Common myeloid progenitor, CD34-positive (primary cell): ENCODE measurements around the gene HSPA4.

Experiments
- CTCF ChIA-PET: fragments of 350-600 bp; sonication (Branson Sonifier 250); formaldehyde crosslinking; loops from one replicate; lab custom pipeline; 2021; ENCODE audit warnings: antibody characterized with exemption; lab: Charles Lee
- POLR2A ChIA-PET: fragments of 350-600 bp; sonication (Branson Sonifier 250); formaldehyde crosslinking; loops from one replicate; lab custom pipeline; 2021; ENCODE audit warnings: antibody characterized with exemption; lab: Charles Lee
- DNase-seq, 3 donors: peaks; one replicate each; pipeline versions ENCODE4 v3.0.0 to v3.0.0-alpha.2; 2013
- H3K27ac ChIP-seq, 2 experiments: 1 replicate in 1 of 2; 2 replicates in 1 of 2; pipeline ENCODE4 v1.7.0; 2013; ENCODE audit warnings: inconsistent platforms in 2 of 2, low read length in 2 of 2, mild to moderate bottlenecking in 2 of 2, low read depth in 1 of 2, moderate library complexity in 1 of 2; ENCODE audit not compliant: severe bottlenecking in 2 of 2, insufficient read depth in 1 of 2, poor library complexity in 1 of 2
- H3K27me3 ChIP-seq, 5 experiments: replicated peaks in 2 of 5; 1 replicate in 3 of 5; 2 replicates in 2 of 5; pipeline versions ENCODE4 v1.6.1 to v1.7.0; 2013; ENCODE audit warnings: low read length in 4 of 5, mild to moderate bottlenecking in 2 of 5, moderate library complexity in 2 of 5, inconsistent platforms in 1 of 5; ENCODE audit not compliant: insufficient read depth in 5 of 5, control insufficient read depth in 4 of 5
- H3K36me3 ChIP-seq, 4 experiments: 1 replicate in 2 of 4; 2 replicates in 2 of 4; pipeline versions ENCODE4 v1.6.1 to v1.7.0; 2013; ENCODE audit warnings: low read length in 3 of 4, control low read depth in 1 of 4, mild to moderate bottlenecking in 1 of 4; ENCODE audit not compliant: control insufficient read depth in 4 of 4, insufficient read depth in 4 of 4
- H3K4me1 ChIP-seq, 4 experiments: 1 replicate in 3 of 4; 2 replicates in 1 of 4; pipeline versions ENCODE4 v1.6.1 to v1.7.1; 2013; ENCODE audit warnings: low read length in 3 of 4, mild to moderate bottlenecking in 3 of 4, control low read depth in 1 of 4, inconsistent platforms in 1 of 4, moderate library complexity in 1 of 4; ENCODE audit not compliant: control insufficient read depth in 4 of 4, insufficient read depth in 4 of 4; ENCODE audit errors: control extremely low read depth in 1 of 4
- H3K4me3 ChIP-seq, 7 experiments: 1 replicate in 4 of 7; 2 replicates in 3 of 7; pipeline versions ENCODE4 v1.5.1 to v1.7.0; 2013; ENCODE audit warnings: mild to moderate bottlenecking in 7 of 7, low read length in 6 of 7, moderate library complexity in 6 of 7, inconsistent platforms in 2 of 7, low read depth in 2 of 7, control low read depth in 1 of 7; ENCODE audit not compliant: insufficient read depth in 4 of 7, control insufficient read depth in 1 of 7; ENCODE audit errors: extremely low read depth in 1 of 7
- H3K9me3 ChIP-seq, 5 experiments: 1 replicate in 4 of 5; 2 replicates in 1 of 5; pipeline versions ENCODE4 v1.6.1 to v1.7.1; 2013; ENCODE audit warnings: low read length in 4 of 5, mild to moderate bottlenecking in 2 of 5, inconsistent platforms in 1 of 5, low read depth in 1 of 5, moderate library complexity in 1 of 5; ENCODE audit not compliant: control insufficient read depth in 4 of 5, insufficient read depth in 2 of 5; ENCODE audit errors: control extremely low read depth in 1 of 5
- WGBS: methylation state at CpG from one replicate; pipeline ENCODE4 v1.1.5; 2013; ENCODE audit not compliant: insufficient coverage; 5-methylcytosine and 5-hydroxymethylcytosine counted together

Gene HSPA4

DNA sequence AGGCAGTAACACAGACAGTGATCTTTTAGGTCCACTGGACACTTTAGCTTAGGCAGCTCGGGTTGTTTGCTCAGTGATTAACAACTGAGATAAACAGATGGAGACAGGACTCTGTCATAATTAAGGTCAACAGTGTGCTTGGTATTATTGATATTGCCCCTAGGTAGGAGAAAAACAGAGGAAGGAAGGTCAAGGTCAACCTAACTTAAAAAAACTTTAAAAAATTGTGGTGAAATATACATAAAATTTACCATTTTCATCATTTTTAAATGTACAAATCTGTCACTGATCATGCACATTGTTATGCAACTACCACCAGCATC lies 2.1 kb upstream of the HSPA4 start:
- WGBS = 100% methylated on average over 1 of the region's 1 CpG
- no peak overlapping the region for H3K27ac ChIP-seq

DNA sequence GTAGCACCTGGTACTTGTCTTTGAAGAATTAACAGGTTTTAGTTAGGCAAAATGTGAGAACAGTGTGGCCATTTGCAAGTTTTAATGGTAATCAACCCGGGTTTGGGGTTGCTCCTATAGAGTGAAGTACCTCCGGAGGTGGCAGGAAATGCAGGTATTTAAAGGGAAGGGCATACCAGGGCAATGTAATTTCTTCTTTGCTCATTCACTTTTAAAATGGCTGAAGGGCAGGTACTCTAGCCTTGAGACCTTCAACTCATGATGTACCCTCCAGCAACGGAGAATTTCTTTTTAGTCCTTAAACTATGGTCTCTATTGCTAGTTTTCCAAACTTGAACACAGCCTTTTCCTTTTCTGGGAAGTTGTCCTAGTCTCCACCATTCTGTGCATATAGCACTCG lies 1.3 kb upstream of the HSPA4 start:
- Histone ChIP-seq H3K27ac (peak overlapping the region; percentile 98 to 99), H3K27me3 (no peaks in the 10 kb centered on the region), H3K4me3 (peak overlapping the region in 6 of 7 experiments; percentile 87 to 100 (median 95)), H3K36me3 (no peaks in the 10 kb centered on the region), H3K9me3 (no peaks in the 10 kb centered on the region), H3K4me1 (peaks cover 10 to 31% (median 18%) of the 10 kb centered on the region in 4 experiments)
- CTCF ChIA-PET = no interaction called here
- no peak for DNase-seq
- WGBS = 54% methylated on average over 3 of the region's 4 CpGs
- POLR2A ChIA-PET = interaction anchor here (0.6 to 2.6 kb wide), 2 partner anchors 14 to 88 kb away, joined by 4 to 13 read pairs; partner anchors contain the start of gene AFF4

More for the DNA sequence above, 2.1 kb upstream of the HSPA4 start:
- no peak for DNase-seq
- ChIA-PET POLR2A (no interaction called here), CTCF (interaction anchor here (1.0 kb wide), 1 partner anchor 13 kb away, joined by 3 read pairs; no protein-coding TSS in a partner anchor)
- H3K27me3 ChIP-seq = no peaks in the 10 kb centered on the region
- H3K36me3 ChIP-seq = no peaks in the 10 kb centered on the region
- H3K4me1 ChIP-seq = peaks cover 10 to 31% (median 18%) of the 10 kb centered on the region in 4 experiments
- H3K9me3 ChIP-seq = no peaks in the 10 kb centered on the region
- no peak overlapping the region for H3K4me3 ChIP-seq

DNA sequence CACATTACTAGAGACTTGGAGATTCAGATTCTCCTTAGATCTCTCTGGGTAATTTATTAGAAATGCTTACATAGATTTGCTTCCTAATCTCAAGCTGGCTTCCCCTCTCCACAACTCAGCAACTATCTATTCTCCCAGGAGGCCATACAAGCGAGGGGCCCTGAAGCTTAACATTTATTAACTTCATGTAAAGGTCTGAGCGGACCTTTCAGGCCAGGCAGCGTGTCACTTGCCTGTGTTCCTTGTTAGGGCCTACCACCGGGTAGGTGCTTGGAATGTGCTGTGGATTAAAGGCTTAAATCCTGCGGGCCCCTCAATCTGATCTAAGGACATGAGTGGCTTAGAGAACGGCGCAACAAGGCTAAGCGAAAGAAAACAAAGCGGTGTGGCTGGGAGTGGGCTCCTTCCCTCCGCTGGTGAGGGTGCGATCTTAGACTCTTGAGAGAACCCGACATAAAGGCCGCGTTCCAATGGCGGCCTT lies 712 bp upstream of the HSPA4 start:
- 2% methylated on average over 6 of the region's 15 CpGs for WGBS

DNA sequence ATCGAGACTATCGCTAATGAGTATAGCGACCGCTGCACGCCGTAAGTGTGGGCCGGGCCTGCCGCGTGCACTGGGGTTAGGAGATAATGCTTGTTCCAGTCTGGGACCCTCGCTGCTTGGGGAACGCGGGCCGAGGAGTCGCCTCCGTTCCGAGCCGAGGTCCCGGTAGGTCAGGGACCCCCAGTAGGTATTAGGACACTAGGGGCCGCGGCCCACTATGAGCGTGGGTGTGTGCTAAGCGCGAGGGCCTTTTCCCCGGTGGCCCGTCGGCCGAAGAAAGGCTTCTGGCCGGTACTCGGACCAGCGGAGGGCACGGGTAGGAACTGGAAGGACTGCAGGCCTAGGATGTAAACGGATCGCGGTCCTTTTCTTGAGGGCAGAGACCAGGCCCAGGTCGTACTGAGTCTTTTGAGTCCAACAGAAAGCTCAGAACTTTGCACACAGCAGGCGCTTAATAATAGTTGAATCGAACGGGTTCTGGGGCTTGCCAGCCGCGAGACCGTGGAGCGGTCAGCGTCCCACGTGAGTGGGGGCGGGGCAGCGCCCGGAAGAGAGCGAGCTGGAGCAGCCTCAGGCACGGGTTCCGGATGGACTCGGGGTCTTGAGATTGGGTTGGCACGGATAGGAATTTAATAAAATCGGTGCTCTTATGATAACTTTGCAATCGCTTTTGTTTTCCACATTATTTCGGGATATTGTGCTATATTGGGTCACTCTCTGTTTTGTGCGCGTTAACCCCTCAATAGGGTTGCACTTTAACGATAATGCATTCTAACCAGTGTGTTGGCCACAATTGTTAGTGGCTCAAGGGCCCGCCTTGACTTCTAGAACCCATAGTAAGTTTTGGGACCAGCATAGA lies 733 bp downstream of the HSPA4 start:
- ChIA-PET POLR2A (interaction anchor here (2.6 kb wide), 1 partner anchor 90 kb away, joined by 13 read pairs; the partner anchor contains the start of gene AFF4), CTCF (interaction anchor here (0.5 kb wide), 1 partner anchor 18 kb away, joined by 6 read pairs; no protein-coding TSS in a partner anchor)
- H3K4me1 ChIP-seq = peaks cover 10 to 31% (median 18%) of the 10 kb centered on the region in 4 experiments
- peak; percentile 44 to 70 (median 68) for DNase-seq
- H3K4me3 ChIP-seq = peak overlapping the region; percentile 87 to 100 (median 94)
- 1% methylated on average over 59 of the region's 59 CpGs for WGBS
- H3K36me3 ChIP-seq = no peaks in the 10 kb centered on the region
- H3K9me3 ChIP-seq = no peaks in the 10 kb centered on the region
- H3K27ac ChIP-seq = peak overlapping the region; percentile 98 to 99
- no peaks in the 10 kb centered on the region for H3K27me3 ChIP-seq

More for the DNA sequence above, 712 bp upstream of the HSPA4 start:
- peak overlapping the region; percentile 87 to 100 (median 94) for H3K4me3 ChIP-seq
- no peaks in the 10 kb centered on the region for H3K27me3 ChIP-seq
- DNase-seq = no peak
- H3K4me1 ChIP-seq = peaks cover 10 to 31% (median 18%) of the 10 kb centered on the region in 4 experiments
- H3K9me3 ChIP-seq = no peaks in the 10 kb centered on the region
- H3K27ac ChIP-seq = peak overlapping the region; percentile 98 to 99
- ChIA-PET CTCF (no interaction called here), POLR2A (interaction anchor here (0.6 to 2.6 kb wide), 3 partner anchors 14 to 88 kb away, joined by 3 to 13 read pairs (median 4); partner anchors contain the start of gene AFF4)
- H3K36me3 ChIP-seq = no peaks in the 10 kb centered on the region

DNA sequence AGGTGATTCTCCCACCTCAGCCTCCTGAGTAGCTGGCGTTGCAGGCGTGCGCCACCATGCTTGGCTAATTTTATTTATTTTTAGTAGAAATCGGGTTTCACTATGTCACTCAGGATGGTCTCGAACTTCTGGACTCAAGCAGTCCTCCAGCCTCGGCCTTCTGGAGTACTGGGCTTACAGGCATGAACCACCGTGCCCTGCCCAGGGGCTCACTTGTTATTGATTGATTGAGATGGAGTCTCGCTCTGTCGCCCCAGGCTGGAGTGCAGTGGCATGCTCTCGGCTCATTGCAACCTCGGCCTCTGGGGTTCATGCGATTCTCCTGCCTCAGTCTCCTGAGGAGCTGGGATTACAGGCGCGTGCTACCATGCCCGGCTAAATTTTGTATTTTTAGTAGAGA lies 1.6 kb downstream of the HSPA4 start:
- Histone ChIP-seq H3K4me1 (peaks cover 10 to 31% (median 18%) of the 10 kb centered on the region in 4 experiments), H3K9me3 (no peaks in the 10 kb centered on the region), H3K4me3 (peak overlapping the region in 5 of 7 experiments; percentile 92 to 100 (median 96)), H3K36me3 (no peaks in the 10 kb centered on the region), H3K27me3 (no peaks in the 10 kb centered on the region), H3K27ac (peak overlapping the region in 1 of 2 experiments; percentile 99)
- POLR2A ChIA-PET = no interaction called here
- no peak for DNase-seq
- CTCF ChIA-PET = no interaction called here
- 97% methylated on average over 15 of the region's 15 CpGs for WGBS

DNA sequence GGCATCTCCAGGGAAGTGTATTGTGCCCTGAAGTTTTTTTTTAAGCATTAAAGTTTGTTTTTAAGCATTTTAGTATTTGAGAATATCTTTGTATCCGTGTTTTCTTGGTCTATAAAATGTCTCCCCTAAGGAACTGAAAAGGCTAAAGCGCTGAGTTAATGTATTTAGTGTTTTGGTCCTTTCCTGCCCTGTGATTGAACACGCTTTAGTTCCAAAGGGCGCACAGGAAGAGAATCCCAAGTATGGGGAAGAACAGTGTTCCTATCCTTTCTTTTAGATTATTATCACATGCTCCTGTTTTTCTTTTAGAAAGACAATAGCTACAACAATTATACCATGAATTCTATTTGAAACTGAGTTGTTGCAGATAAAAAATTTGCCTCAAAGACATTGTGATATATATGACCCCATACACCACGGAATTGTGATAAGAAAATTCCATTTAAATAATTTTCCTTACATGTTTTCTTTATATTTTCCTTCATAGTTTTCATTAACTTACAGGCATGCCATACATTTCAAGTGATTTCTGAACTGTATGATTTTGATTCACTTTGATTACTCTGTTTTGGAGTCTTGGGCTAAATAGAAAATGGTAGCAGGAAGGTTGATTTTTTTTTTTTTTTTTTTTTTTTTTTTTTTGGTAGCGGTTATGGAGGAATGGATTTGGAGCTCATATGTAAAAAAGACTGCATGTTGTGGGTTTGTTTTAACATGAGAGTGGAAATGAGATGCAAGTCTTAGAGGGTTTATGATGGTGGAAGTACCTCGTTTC lies 3.1 kb downstream of the HSPA4 start:
- H3K4me3 ChIP-seq = no peak overlapping the region
- H3K36me3 ChIP-seq = no peaks in the 10 kb centered on the region
- DNase-seq = no peak
- no peak overlapping the region for H3K27ac ChIP-seq
- 100% methylated on average over 1 of the region's 7 CpGs for WGBS
- no peaks in the 10 kb centered on the region for H3K9me3 ChIP-seq
- ChIA-PET CTCF (interaction anchor here (0.8 kb wide), 1 partner anchor 112 kb away, joined by 3 read pairs; no protein-coding TSS in a partner anchor), POLR2A (no interaction called here)
- peaks cover 10 to 31% (median 18%) of the 10 kb centered on the region in 4 experiments for H3K4me1 ChIP-seq
- H3K27me3 ChIP-seq = no peaks in the 10 kb centered on the region
